HG02763 (cell line): Measurements from ENCODE around the gene MAD1L1.

Experiments
- ATAC-seq: cut with Tn5 transposase; IDR thresholded peaks from one replicate; pipeline ENCODE4 v1.9.1; 2021; ENCODE audit warnings: mild to moderate bottlenecking, moderate library complexity; ENCODE audit not compliant: unreplicated experiment

Gene MAD1L1

DNA sequence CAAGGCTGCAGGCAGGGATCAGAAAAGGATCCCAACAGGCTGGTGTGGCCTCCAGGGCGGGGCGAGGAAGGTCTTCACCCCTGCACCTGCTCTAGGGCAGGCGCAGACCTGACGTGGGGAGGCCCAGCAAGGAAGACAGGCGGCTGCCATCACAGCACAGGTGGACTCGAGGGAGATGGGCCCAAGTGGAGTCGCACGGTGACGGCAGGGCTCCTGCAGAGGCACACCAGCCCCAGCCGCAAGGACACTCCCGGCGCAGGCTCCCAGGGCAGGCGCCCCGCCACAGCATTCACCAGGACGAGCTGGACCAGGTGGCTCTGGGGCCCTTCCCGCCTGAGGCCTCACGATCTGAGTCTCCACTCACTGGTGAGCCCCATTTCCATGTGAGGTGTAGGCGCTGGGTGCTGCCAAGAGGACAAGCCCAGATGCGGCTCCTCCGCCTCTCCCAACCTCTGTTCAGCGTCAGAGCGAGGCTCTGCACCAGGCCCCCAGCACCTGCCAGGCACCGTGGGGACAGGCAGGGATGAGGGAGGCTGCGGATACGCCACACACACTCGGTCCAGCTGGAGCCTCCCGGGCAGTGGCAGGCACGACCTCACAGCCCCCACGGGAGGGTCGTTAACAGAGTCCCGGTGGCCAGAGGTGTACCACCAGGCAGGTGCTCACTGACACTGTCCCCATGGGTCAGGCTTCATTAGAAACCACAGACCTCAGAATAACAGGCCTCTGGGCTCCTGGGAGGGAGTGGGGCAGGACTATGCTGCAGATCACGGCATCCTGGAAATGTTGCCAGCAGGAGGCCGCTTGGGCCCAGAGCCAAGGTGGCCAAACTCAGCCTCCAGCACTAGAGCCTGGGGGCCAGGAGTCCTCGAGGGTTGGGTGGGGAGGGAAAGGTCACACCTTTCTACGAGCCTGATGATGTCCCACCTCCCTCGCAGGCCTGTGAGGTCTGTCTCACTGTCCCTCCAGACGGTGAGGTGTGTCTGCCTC, 111.6 kb downstream of the MAD1L1 start:
- no peak for ATAC-seq

DNA sequence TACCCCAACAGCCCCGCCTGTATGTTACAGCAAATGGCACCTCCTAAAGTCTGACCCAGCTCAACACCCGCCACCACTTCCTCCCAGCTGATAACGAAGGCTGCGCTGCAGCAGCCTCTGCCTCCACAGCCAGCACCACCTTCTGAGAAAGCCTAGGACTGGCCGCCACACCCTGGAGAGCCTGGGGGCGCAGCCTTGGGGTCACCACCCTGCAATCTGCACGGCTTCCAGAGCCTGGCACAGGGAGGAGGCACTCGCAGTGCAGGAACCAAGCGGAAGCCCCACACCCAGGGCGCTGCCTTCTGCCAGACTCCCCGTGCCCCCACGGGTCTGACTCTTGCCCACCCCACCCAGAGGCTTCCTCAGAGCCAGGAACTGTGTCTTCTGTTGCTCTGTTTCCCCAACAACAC, 112.5 kb downstream of the MAD1L1 start:
- ATAC-seq: no peak

DNA sequence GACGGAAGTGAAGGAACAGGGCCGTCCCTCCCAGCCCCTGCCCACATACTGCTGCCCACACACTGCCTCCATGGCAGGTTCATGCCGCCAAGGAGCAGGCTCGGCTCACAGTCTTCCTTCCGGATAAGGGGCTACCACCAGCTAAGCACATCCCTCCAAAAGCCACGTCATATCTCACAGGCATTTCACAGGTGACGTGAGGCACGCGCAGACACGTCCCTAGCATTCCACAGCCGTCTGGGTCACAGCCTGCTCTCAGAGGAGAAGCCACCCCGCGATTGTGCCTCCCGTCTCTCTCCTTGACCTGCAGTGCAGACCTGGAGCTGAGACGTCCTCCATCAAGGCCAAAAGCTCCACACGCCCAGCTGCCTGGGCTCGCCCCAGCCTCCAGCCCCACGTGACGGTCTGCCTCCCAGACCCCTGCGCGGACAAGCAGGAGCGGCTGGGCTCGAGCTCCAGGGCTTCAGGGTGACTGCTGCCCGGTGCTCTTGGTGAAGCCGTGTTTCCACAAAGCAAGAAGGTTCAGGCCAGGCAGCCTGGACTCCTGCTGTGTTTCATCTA, 114.0 kb downstream of the MAD1L1 start:
- ATAC-seq: no peak

DNA sequence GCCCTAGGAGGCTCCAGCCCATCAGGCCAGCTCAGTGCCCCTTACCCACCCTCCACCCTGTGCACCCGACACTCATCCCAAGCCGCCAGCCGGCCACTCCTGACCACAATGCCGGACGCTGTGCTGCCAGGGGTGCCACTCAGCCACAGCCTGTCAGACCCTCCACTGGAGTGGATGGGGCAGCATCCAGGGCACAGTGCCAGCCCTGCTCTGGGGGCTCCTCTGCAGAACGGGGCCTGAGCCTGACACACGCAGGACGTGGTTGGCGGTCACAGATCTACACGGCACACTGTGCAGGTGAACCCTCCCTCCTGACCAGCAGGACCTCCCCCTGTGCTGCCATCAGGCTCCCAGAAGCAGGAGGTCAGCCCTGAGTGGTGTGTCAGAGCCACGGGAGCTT, 114.7 kb downstream of the MAD1L1 start:
- ATAC-seq: no peak

DNA sequence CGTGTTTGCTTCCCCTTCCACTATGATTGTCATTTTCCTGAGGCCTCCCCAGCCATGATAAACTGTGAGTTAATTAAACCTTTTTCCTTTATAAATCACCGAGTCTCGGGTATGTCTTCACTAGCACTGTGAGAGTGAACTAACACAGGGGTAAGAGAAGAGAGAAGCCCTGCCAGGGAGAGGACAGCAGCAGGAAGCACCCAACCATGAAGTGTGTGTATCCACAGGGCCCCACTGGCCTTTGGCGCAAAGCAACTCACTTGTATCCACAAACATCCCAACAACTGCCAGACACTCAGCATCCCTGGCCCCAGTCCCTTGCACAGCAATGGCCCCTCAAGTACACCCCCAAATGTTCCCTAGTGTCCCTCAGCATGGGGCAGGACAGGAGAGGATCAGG, 115.1 kb downstream of the MAD1L1 start:
- ATAC-seq: no peak

DNA sequence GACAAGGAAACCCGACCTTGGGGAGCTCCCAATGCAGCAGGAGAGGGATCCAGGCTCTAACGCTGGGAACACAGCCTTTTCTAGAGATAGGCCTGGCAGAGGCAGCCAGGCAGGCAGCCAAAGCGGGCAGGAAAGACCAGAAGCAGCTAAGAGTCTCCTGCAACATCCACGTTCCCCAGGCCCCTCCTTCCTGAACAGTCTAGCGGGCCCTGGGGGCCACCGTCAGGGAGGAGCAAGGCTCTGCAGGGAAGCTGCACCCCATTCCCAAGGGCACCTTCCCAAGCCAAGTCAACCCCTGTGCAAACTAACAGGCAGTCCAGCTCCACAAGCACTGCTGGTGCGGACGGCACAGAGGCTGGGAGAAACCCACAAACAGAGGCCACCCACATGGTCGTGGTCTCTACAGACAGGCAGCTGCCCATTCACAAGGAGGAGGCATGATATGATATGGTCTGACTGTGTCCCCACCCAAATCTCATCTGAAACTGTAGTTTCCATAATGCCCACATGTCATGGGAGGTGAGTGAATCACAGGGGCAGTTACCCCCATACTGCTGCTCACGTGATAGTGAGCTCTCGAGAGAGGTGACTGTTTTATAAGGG, 115.7 kb downstream of the MAD1L1 start:
- ATAC-seq: no peak

GRCh38 chr7:2116448-2116810, 116.3 kb downstream of the MAD1L1 start:
- no peak for ATAC-seq

GRCh38 chr7:2115760-2116447, 116.8 kb downstream of the MAD1L1 start:
- no peak for ATAC-seq

GRCh38 chr7:2114926-2115759, 117.6 kb downstream of the MAD1L1 start:
- no peak for ATAC-seq

GRCh38 chr7:2114052-2114451, 118.7 kb downstream of the MAD1L1 start:
- no peak for ATAC-seq

- ATAC-seq: no peak
These were observed 120.2 kb downstream of the MAD1L1 start for GRCh38 chr7:2112261-2113198.

GRCh38 chr7:2111568-2111967, 121.2 kb downstream of the MAD1L1 start:
- ATAC-seq: no peak

DNA sequence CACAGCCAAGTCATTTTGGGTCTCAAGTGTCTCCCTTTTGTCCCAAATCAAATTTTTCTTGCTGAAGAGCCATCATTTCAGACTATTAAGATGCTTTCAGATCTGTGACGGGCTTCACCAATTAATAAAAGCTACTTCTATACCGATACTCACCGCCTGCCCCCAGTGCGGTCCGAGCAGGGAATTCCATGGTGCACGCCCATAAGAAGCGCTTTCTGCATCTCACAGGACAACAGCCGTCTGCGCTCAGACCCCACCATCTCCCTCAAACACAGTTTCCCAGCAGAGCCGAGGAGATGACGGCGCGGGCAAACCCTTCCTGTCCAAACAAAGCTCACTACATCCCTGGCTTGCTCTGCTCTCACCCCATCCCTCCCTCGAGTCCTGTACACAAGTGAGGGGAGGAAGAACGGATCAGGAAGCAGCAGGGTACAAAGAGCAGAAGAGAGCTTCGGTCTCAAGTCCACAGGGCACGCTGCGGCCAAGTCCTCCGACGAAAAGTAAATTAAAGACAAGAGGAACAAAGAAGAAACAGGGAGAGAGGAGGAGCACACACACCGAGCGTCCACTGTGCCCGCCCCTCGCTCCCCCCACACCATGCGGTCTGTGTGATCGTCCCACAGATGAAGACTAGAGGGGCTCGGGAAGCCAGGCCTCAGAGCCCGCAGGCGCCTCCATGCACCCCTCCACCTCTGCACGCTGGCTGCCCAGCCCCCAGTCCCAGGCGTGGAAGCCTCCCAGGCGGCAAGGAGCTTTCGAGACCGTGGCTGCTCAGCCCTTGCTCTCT, 121.9 kb downstream of the MAD1L1 start:
- ATAC-seq: no peak

DNA sequence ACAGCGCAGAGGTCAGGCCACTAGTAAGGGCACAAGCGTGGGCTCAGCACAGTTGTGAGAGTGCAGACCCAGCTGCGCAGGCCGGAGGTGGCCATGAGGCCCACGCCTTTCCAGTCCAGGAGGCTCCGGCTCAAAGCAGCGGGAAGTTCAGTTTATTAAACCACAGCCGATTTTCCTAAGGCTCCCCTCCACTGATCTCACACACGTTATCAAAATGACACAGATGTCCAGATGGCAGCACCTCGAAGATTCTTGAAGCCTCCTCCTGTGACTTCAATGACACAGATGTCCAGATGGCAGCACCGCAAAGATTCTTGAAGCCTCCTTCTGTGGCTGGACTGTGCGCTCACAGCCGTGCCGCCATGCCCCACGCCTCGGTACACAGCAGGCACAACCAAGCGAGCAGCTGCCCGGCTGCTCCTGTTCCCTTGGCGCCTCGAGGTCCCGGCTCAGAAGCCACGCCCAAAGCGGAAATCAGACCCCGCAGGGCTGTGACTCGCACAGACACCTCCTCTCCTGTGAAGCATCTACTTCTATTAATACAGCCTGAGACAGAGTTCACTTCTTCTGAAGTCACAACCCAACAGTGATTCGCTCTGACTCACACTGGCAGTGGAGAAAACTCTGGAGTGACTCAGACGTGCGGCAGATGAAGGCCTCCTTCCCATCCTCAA, 122.7 kb downstream of the MAD1L1 start:
- no peak for ATAC-seq

DNA sequence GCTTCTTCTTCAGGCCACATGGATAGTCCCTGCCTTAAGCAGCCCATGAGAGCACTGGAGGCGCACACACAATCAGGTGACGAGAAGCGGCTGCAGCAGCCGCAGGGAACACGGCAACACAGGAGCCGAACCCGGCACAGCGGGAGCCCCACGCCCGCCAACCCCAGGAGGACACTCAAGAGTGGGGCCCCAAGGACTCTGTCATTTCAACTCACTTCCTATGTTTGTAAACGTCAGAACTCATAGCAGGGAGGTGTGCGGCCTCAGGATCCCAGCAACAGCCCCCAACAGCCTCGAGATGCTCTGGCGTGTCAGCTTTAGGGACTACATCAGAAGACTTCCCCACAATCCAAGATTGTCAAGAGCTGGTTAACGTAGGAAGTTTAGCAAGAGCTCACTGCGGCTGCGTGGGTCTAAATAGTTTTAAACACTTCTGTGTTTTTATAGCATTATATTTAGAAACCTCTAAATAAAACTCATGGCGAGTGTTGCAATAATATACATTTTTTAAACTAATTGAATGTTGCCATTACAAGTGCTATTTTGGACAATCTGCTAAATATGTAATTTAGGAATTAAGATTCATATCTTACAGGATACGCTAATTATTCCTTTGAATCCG, 123.4 kb downstream of the MAD1L1 start:
- ATAC-seq: no peak

DNA sequence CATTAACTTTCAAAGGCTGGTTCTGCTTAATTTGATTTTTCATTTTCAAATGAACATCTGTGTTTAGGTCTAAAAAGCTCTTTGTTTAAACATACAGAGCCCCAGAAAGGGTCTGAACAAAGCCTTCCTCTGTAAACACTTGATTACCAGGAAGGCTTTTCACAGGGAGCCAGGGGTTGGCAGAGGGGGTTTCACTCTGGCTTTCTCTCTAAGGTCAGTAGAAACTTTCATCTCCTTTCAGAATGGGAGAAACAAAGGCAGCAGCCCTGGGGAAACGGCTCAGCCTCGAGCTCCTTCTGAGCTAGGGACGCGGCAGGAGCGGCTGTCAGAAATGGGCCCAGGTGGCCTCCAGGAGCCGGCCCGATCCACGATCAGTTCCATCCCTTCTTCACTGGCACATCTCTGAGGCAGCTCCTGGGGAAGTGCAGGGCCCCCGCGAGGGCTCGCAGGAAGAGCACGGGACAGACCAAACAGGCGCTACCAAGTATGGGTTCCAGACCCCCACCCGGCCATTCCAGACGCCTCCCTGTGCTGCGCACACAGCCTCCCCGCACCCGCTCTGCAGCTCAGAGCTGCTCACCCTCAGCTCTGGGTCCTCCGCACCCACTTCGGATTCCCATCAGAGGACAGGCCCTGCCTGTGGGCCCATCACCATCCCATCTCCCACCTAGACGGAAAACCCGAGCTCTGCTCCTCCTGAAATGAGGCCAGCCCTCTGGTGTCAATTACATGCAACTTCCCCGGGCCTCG, 124.1 kb downstream of the MAD1L1 start:
- ATAC-seq: no peak

GRCh38 chr7:2108071-2108455, 124.7 kb downstream of the MAD1L1 start:
- ATAC-seq: no peak
